Hepatic stellate cell (primary cell): ENCODE results near the gene PKHD1.

Experiments
- DNase-seq: peaks from one replicate; pipeline ENCODE4 v3.0.0; 2011; ENCODE audit warnings: low spot score

Gene PKHD1

DNA sequence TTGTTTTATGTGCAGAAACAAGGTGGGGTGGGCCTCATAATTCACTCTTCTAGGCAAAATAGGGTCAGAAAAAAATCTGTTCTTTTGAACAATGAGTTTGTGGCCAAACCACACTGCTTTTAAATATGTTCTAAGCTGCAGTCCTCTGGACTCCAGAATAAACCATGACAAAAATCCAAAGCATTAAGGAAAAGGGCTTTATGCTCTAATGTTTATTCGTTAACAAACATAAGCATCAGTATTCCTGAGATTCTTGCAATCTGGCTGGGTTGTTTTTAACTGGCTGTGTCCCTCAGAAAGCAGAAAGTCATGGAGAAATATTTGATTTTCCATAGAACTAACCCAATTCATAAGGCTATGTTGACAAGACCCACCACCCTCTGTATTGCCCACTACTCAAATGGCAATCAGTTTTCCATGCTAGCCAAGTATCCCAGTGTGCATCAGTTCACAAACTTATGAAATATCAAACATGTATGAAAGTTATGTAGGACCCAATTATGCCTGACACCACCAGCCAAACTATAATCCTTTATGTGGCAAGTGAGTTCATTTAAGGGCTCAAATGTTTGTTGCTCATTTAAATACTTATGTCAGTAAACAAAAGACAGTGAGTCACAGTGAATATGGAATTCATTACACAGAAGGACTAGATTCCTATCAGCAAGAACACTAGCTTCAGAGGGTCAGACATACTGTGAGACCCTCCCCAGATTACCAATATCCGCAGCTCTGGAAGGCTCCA lies 45.1 kb downstream of the PKHD1 start:
- DNase-seq: no peak

DNA sequence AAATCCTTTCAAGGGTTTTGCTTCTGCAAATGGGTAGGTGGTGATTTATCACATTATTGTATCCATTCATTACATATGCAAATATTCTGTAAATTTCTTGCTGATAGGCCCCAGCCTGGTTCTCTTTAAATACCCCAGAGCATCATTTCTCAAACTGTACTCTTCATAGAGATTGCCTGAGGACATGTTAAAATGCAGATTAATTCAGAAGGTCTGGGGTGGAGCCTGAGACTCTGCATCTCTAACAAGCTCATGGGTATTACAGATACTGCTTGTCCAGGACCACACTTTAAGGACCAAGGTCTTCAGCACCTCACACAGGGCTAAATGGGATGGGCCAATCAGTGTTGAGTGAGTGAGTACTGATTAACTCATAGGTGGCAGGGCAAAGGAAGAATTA lies 46.3 kb downstream of the PKHD1 start:
- no peak for DNase-seq

DNA sequence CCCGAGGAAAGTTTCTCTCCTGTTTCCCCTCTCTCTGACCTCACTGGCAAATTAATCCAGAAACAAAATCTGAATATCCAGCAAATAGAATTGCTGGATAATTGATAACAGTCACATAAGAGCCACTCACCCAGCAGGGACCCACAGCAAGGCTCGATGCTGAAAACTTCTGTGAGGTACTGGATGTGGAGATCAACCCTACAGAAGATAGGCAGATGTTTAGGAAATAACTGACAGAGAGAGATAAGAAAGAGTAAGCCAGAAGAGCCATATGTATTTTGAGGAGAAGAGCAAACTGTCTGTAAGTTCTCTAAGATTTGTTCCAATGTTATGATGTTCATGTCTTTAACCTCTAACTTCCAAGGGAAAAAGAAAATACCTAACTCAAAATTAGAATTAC lies 59.7 kb downstream of the PKHD1 start:
- no peak for DNase-seq

DNA sequence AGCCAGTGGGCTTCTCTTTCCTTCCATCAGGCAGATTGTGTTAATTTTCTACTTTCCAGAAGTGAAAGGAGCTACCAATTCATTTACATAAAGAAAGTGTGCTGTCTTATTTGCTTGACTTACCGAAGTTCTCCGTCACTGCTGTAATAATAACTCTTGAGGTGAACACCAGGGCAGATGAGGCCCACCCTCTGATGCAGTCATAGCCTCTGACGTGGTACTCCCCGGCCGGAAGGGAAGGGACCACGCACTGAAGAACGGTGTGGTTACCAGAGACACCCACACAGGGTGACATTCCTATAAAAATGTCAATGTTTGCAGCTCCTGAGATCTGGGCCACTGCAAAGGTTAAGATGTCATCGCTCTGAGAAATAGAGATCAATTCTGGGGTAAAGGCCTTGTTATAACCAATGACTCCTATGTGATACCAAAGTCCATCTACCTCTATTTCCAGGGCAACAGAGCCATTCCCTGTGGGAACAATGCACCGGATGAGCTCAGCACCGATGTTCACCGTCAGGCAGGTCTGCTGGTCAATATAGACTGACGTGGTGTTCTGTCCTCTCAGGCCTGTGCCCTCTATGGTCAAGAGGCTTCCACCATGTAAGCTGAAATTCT lies 62.9 kb downstream of the PKHD1 start:
- DNase-seq: no peak

GRCh38 chr6:52022675-52023074 lies 64.7 kb downstream of the PKHD1 start:
- no peak for DNase-seq

- no peak for DNase-seq
Measured at GRCh38 chr6:52020945-52021570, 66.4 kb downstream of the PKHD1 start.

- no peak for DNase-seq
Measured at GRCh38 chr6:52019881-52020280, 67.5 kb downstream of the PKHD1 start.

- no peak for DNase-seq
Measured at GRCh38 chr6:52019092-52019491, 68.3 kb downstream of the PKHD1 start.

DNA sequence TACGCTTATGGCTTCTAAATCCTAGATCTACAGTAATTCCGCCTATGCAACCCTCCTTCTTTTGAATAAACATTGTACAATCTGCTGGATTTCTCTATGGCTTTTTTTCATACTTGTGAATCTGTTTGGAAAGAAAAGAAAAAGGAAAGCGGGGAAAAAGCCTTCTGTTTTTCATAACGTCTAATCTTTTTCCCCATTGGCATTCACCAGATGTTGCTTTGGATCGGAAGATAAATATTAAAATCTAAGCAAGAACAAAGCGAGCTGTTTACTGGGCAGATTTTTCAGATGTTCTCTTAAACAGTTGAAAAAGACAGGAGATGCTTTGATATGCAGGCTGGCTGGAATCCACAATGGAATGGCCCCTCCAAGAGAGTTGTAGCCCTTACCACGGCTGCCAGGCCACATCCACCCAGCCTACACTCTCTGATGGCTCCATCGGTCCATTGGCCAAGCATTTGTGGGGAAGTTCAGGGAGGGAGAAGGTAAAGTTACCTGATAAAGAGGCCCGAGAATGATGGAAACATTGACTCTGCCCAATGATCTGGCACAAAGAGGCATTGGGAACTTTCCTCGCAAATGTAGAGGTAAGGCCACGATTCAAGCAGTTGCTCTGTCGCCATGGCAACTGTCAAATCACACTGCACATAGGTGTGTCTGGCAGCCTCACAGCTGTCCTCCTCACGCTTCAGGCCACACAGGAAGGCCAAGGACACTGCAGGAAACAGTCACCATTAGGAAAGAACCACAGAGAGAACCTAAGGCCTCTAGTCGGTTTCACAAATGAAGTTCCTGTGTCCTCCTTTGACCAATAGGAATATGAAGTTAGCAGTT lies 70.3 kb downstream of the PKHD1 start:
- DNase-seq: no peak

DNA sequence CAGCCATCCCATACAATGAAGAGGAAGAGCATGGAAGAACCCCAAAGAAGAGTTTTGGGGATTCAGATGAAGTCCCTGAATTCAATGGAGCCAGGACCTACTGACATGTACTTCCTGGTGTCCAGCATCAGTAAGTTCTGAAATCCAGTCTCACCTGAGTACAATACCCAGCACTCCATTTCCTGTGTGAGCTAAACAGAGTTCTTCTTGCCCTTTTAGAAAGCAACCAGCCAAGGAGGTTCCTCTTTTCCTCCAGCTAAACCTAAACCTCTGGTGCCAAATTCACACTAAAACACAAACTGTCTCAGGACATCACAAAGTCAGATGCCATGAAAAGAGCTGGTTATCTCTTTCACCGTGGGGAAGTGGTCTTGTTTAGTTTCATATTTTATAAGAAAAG lies 71.5 kb downstream of the PKHD1 start:
- no peak for DNase-seq

GRCh38 chr6:52014391-52014790 lies 73.0 kb downstream of the PKHD1 start:
- DNase-seq: no peak

- DNase-seq: no peak
Measured at GRCh38 chr6:52013035-52013434, 74.4 kb downstream of the PKHD1 start.

- no peak for DNase-seq
Measured at GRCh38 chr6:52012582-52012981, 74.8 kb downstream of the PKHD1 start.

GRCh38 chr6:52010806-52011205 lies 76.6 kb downstream of the PKHD1 start:
- DNase-seq: no peak

- DNase-seq: no peak
Measured at GRCh38 chr6:52010145-52010544, 77.3 kb downstream of the PKHD1 start.

- no peak for DNase-seq
Measured at GRCh38 chr6:52009466-52010140, 77.8 kb downstream of the PKHD1 start.

DNA sequence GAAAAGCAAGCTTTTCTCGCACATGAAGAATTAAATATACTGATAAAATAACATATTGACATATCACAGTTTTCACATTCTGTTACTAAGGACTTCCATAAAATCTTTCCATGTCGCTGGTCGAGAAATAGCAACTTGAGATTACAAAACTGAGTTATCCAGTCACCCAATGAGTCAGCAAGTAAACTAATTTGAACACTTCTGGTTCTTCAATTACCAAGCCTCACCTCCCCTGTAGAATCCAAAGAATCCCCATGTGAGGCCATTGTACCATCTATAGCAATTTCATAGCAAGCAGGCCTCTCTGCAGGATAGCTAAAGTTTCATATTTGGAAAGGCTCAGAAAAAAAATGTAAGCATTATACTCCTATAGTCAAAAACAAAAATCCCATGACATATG lies 87.3 kb downstream of the PKHD1 start:
- DNase-seq: no peak

DNA sequence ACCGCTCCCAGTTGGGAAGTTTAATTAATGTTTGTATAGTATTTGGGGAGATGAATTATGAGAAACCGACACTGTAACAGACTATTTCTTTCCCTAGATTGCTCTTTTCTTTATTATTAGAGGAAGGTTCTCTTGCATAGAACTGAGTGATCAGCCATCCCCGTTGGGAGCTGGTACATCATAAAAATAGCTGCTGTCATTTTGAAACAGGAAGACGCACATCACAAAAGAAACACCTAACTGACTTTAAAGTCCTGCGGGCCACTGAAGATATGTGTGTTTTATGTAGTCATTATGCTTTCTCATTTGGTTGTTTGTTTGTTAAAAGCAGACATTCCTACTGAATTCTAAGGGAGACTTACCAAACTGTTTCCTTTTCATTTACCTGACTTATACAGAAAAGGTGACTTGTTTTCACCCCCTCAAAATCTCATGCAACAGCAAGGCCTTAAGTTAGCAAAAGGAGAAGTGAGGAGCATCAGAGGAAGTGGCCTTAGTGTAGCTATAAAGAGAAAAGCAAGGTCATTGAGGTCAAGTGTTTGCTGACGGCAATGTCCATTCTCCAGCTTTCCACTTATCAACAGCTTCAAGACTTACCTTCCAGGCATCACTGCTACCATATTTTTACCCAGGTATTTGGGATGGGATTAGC lies 91.0 kb downstream of the PKHD1 start:
- no peak for DNase-seq

DNA sequence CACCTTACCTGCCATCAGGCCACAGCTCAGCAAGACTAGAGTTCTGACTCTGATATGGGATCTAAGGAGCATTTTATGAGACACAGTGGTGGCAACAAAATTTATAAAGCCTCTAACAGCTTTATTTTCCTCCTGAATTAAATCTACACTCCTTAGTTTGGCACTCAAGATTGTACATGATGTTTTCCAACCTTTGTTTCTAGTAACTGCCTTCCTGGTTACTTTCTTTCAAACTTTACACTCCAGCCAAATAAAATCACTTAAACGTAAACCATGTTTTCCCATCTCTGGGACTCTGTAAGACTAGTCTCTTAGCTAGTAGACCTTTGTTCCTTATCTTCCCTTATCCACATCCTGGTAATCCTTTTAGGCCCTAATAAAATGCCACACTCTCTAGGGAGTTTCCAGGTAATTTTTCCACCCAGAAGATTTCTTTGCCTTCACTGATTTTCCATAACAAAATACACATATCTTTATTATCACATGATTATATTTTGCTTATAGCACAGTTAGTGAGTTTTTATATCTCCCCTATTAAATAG lies 92.1 kb downstream of the PKHD1 start:
- no peak for DNase-seq

GRCh38 chr6:51992876-51993275 lies 94.5 kb downstream of the PKHD1 start:
- DNase-seq: no peak

DNA sequence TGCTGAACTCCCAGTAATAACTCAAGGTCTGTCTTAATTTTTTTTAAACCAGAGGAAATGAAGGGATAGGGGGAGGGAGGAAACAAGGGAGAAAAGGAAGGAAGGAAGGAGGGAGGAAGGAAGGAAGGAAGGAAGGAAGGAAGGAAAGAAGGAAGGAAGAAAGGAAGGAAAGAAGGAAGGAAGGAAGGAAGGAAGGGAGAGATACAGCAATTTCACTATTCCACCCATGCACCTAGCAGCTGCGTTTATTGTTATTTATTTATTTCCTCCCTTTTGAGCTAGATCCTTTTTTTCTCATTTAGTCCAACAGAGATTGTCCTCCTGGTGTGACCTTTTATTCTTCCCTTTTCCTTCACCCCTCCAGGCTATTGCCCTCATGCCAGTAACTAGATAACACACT lies 97.6 kb downstream of the PKHD1 start:
- DNase-seq: no peak
